GM19455 (cell line): ENCODE data around the gene AKAP1.
A peak's percentile ranks its signal among the peaks of the same experiment; 100 is the strongest.

Experiments
- ATAC-seq: cut with Tn5 transposase; IDR thresholded peaks from one replicate; pipeline ENCODE4 v1.9.1; 2021; ENCODE audit not compliant: unreplicated experiment

AKAP1 gene

DNA sequence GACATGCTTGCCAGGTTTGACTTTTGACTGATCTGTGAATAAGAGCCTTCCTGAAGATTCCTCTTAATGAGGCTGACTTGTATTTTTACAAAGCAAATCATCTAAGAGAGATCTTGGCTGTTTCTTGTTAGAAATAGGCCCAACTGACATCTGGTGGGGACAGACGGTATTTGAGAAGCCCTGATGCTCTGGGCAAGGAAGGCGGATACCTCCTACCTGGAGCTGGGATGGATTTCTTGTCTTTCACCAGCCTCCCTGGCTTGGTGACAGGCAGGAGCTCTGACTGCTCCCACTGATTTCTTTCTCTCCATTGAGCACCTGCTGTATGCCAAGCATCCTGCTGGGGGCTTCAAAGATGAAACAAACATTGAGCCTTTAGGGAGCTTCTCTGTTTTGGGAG, 40.4 kb downstream of the AKAP1 start:
- no peak for ATAC-seq

DNA sequence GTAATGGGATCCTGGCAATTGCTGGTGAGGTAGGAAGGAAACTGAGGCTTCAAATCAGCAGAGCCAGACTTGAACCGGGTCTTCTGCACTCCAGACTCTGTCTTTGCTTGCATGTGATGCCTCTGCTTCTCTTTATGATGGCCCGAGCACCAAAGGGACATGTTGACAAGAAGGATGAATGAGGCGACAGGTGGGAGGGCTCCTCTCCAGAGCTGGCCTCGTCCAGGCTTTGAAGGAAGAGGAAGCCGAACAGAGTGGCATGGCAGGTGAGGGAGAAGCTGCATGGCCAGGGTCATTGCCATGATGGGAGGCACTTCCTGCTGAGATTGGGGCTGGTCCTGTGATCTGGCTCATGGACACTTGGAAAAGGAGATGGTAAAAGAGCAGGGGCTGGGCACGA, 40.8 kb downstream of the AKAP1 start:
- ATAC-seq = no peak

DNA sequence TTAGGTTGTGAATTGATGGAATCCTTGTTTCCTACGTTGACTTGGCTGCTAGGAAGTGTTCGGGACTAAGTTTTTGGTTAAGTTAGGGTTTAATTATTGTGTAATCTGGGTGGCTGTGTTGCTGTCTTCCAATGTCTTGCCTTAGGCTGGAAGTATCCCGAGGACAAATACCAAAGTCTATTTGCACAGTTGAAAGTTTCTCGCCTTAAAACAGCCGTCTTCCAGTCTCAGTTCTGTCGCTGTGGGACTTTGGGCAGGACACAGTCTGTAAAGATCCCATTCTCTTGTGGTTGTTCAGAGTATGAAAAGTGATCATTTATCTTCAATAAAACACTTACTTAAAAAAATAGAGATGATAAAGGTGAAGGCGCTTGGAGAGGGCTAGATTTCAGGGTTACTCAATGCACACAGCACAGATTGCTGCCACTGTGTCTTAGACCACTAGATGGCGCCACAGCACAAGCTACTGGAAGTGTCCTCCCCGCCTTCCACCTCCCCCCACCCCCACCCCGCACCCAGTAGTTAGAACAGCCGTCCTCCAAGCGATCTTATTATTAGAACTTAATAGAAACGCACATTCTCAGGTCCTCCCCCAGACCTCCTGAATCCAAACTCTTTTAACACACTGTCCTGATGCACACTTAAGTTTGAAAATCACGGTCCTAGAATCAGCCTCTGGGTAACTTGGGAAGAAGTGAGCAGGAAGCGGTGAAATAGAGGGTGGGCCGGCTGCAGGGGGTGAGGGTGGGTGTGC, 45.8 kb downstream of the AKAP1 start:
- ATAC-seq = peak; percentile 52

DNA sequence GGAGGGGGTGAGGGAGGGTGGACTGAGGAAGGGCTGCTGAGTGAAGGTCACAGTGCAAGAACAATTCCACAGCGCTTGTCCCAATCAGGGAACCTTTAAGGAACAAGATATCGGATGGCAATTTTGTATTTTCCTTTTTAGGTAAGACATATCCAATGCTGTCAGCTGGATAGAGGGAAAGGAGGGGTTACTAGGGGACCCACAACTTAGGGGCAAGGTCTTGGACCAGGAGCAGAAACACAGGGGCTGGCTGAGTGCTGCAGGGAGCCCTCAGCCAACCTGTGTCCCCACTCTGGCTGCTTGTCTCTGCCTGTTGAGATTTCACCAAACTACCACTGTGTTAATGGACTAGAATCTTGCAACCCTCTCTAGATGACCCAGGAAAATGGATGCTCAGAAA, 47.6 kb downstream of the AKAP1 start:
- no peak for ATAC-seq

GRCh38 chr17:57133486-57133885, 48.4 kb downstream of the AKAP1 start:
- ATAC-seq = no peak

DNA sequence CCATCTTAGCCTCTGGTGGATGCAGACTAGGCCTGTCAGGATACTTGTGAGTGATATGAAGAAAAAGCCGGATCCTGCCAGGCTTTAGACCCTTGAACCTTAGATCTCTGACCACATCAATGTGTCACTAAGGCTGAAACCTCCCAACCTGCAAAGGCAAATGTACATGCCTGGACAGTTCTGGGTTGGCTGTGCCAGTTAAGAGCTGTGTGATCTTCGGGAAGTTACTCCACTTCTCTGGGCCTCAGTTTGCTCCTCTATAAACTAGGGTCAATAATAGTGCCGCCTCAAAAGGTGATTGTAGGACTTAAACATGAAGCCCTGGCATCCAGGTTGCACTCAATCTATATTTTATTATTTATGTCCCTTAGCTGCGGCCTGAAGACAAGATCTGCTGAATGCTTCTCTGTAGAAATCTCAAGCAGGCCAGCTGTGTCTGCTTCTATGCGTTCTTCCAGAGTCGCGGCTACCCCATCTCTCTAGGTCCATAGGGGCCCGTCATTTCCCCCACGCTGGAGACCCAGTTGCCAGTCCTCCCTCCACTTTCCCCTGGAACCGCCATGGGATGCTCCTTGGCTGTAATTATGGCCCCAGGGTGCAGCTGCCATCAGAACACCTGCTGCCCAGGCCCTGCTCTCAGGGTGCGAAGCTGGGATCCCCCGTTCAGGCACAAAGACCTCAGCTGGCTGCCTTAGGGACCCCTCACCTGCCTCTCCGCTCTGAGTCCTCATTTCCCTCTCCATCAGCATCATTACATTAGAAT, 50.2 kb downstream of the AKAP1 start:
- no peak for ATAC-seq

GRCh38 chr17:57135789-57136291, 50.8 kb downstream of the AKAP1 start:
- no peak for ATAC-seq

DNA sequence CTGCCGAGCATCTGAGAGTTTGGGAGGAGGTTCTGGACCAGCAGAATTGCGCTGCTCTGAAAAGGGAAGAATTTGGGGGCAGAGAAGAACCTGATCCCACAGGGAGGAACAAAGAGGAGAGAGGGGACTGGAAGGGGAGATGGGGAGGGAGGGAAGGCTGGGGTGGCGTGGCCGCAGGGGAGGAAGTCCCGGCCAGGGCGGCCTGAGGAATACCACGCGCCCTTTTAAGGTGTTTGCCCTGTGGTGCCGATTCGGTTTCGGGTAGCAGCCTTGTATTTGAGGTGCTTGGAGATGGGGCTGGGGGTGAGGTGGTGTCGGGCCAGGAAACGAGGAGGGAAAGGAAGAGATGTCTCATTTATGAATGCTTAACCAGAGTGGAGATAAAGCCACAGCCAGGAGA, 51.3 kb downstream of the AKAP1 start:
- no peak for ATAC-seq

DNA sequence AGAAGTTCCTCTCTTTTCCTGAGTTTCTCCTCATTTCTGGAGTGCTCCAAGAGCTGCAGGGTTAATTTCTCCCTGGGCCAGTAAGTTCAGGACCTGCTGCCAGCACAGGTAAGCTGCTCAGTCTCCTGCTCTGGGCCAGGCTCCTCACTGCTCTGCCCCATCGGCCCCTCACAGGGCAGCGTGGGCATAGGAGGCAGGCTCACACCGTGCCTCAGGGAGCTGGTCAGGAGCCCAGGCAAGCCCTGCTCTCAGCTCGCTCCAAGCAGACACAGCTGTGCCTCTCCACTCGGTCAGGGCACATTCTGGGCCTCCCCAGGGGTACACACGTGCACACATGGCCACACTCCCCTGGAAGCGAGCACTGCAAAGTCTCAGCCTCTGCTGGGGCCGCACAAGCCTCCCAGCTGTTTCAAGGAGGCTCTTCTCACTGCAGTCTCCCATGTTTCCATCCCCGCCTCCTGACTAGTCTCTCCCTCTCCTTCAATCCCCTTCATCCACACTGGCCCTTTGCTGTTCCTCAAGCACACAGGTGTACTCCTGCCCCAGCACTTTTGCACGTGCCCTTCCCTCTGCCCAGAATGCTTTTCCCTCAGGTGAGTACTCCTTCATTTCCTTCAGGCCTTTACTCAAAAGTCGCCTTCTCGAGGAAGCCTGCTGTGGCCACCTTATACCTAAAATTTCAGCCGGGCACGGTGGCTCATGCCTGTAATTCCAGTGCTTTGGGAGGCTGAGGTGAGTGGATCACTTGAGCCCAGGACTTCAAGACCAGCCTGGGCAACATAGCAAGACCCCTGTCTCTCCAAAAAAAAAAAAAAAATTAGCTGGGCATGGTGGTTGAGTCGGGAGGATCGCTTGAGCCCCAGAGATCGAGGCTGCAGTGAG, 53.2 kb downstream of the AKAP1 start:
- ATAC-seq = no peak

GRCh38 chr17:57138956-57139576, 54.0 kb downstream of the AKAP1 start:
- ATAC-seq = no peak

DNA sequence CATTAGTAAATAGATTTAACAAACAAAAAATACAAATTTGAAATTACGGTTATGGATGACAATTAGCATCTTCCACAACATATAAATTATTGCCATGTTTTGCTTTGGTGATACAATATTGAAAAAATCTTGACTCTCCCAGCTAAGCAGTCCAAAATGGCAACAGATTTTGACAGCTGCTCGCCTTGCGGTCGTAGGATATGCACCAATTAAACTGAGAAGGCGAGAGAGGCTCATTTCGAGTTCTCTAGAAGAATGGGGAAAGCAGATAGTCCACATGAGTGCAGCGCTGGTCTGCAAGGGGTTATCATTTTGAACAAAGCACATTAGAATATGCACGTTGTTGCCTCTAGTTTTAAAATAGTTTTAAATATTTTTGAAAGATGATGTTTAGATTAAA, 55.3 kb downstream of the AKAP1 start:
- ATAC-seq = no peak

- ATAC-seq = no peak
These were observed 57.9 kb downstream of the AKAP1 start for GRCh38 chr17:57142925-57143324.

DNA sequence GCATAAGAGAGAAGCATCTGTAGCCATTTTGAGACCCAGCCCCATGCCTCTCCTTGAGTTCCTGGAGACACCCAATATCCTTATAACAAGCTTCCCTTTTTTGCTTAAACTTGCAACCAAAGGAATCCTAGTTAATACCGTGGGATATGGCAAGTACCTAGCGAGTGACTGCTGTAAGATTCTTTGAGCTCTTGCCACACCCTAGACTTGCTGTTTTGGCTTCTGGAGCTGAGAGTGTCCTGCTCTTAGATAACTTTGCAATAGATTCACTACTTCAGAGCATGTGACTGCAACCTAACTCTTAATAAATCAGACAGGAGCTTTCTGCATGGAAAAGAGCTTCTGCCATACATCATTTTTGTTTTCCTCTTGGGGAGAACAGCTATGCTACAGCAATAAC, 58.3 kb downstream of the AKAP1 start:
- no peak for ATAC-seq

GRCh38 chr17:57143919-57144318, 58.9 kb downstream of the AKAP1 start:
- ATAC-seq = no peak

- no peak for ATAC-seq
These were observed 59.5 kb downstream of the AKAP1 start for GRCh38 chr17:57144567-57144966.

DNA sequence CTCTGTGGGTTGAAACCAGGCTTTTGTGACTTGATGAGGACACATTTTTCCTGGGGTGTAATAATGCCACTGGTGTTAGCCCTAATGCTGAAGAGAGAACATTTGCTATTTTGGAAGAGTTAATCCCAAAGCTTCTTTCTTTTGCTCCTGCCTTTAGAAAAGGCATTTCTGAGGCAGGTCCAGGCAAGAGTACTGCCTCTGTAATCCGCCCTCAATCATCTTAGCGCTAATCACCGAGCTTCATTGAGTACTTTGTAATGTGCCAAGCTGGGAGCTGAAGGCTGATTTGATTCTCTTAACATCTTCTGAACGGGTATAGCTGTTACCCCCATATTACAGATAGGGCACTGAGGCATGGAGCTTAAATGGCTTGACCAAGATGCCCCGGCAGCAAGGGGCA, 60.3 kb downstream of the AKAP1 start:
- ATAC-seq = no peak

DNA sequence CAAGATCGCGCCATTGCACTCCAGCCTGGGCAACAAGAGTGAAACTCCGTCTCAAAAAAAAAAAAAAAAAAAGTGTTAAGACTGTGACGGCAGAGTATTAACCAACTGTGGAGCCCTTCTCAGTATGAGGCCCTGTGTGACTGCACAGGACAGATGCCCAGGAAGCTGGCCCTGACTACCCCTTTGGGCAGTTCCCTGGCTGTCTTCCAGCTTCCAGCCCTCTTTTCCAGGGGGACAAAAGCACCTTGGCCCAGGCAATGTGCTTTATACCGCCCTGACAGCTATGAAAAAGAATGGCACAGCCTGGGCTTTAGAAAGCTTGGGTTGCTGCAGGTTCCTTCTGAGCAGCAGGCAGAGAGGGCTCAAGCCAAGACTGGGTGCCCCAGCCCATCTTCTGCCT, 61.2 kb downstream of the AKAP1 start:
- no peak for ATAC-seq

- no peak for ATAC-seq
These were observed 66.8 kb downstream of the AKAP1 start for GRCh38 chr17:57151798-57152197.

- ATAC-seq = no peak
These were observed 68.0 kb downstream of the AKAP1 start for GRCh38 chr17:57152967-57153528.

GRCh38 chr17:57154921-57155320, 69.9 kb downstream of the AKAP1 start:
- no peak for ATAC-seq

DNA sequence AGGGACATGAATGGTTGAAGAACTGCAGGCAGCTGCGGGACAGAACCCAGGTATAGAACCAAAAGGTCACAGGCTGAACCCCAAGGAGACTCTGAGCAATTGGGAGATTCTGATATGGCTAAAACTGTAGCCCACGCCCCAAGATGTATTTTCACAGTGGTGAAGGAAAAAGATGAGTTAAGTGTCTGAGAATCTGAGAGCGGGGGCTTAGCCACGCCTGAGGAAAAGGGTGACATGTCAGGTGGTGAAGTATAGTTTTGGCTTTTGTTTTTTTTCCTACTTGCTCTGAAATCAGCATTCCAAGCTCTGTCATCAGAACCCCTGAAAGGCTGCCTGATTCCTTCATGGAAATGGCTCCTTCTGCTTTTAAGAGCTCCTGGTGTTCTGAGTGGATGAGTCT, 73.3 kb downstream of the AKAP1 start:
- ATAC-seq = no peak
